Endothelial cell of umbilical vein (primary cell): ENCODE data around the gene CAPN2. TPM values are rescaled to one million over a fixed set of nuclear protein-coding genes. Genes with fewer than 3 reads are reported as not detected.

Experiments
- BruUV-seq: library from RNA; stranded (reverse); fragments of 400-500 nt; replicated peaks from 2 replicates; lab custom pipeline; 2021; lab: Mats Ljungman, UMichigan
- CTCF ChIA-PET: fragments of 300-600, 350-600 bp; sonication (Branson Sonifier 250); formaldehyde crosslinking; loops from one replicate; lab custom pipeline; 2021; ENCODE audit warnings: antibody characterized with exemption, inconsistent platforms; lab: Charles Lee
- POLR2A ChIA-PET: fragments of 300-600, 350-600 bp; sonication (Branson Sonifier 250); formaldehyde crosslinking; loops from one replicate; lab custom pipeline; 2021; ENCODE audit warnings: antibody characterized with exemption, inconsistent platforms; lab: Charles Lee
- DNase-seq: peaks from one replicate; pipeline ENCODE4 v3.0.0-alpha.2; 2011; ENCODE audit warnings: low read depth, low spot score
- FAIRE-seq: peaks from 2 replicates; lab custom pipeline; 2011; peaks lifted over from hg19 to GRCh38; lab: Jason Lieb, UNC
- H2AFZ ChIP-seq: 2 replicates; pipeline ENCODE4 v1.6.0; 2012; ENCODE audit warnings: low read depth, low read length, control low read depth, inconsistent platforms
- H3K27ac ChIP-seq: 2 replicates; pipeline ENCODE4 v1.5.1; 2011; ENCODE audit warnings: low read depth, mild to moderate bottlenecking, control low read depth, low read length, moderate library complexity; ENCODE audit not compliant: insufficient read depth
- H3K27me3 ChIP-seq, 2 experiments: 2 replicates each; pipeline versions ENCODE4 v1.6.0 to v1.6.1; 2011; ENCODE audit warnings: low read length in 2 of 2, mixed read lengths in 1 of 2; ENCODE audit not compliant: control insufficient read depth in 2 of 2, insufficient read depth in 2 of 2
- H3K36me3 ChIP-seq, 2 experiments: 2 replicates in 1 of 2; 3 replicates in 1 of 2; pipeline ENCODE4 v1.5.1; 2011; ENCODE audit warnings: low read length in 2 of 2, mild to moderate bottlenecking in 1 of 2, moderate library complexity in 1 of 2; ENCODE audit not compliant: control insufficient read depth in 2 of 2, insufficient read depth in 2 of 2; ENCODE audit errors: extremely low read depth in 1 of 2
- H3K4me1 ChIP-seq: 3 replicates; pipeline ENCODE4 v1.5.1; 2011; ENCODE audit warnings: mild to moderate bottlenecking, low read length; ENCODE audit not compliant: control insufficient read depth, insufficient read depth; ENCODE audit errors: extremely low read depth
- H3K4me2 ChIP-seq: 2 replicates; pipeline ENCODE4 v1.6.1; 2011; ENCODE audit warnings: low read length, control low read depth, mixed read lengths; ENCODE audit not compliant: insufficient read depth
- H3K4me3 ChIP-seq, 3 experiments: fragments of 200-600 bp in 1 of 3; sonication (generic), shearing (Covaris generic) in 1 of 3; replicated peaks in 1 of 3; 2 replicates each; pipeline ENCODE4 v1.5.1; 2011 to 2016; ENCODE audit warnings: control low read depth in 3 of 3, low read length in 3 of 3, mild to moderate bottlenecking in 2 of 3, inconsistent platforms in 1 of 3, low read depth in 1 of 3, moderate library complexity in 1 of 3; ENCODE audit not compliant: insufficient read depth in 1 of 3
- H3K79me2 ChIP-seq: 2 replicates; pipeline ENCODE4 v1.6.0; 2012; ENCODE audit warnings: low read length, inconsistent platforms; ENCODE audit not compliant: control insufficient read depth, insufficient read depth
- H3K9ac ChIP-seq: replicated peaks from 2 replicates; pipeline ENCODE3; 2011; ENCODE audit warnings: low read length, control low read depth; ENCODE audit not compliant: insufficient read depth; ENCODE audit errors: extremely low read depth
- H3K9me1 ChIP-seq: replicated peaks from 3 replicates; pipeline ENCODE4 v1.6.0; 2011; ENCODE audit warnings: mild to moderate bottlenecking, low read length; ENCODE audit not compliant: control insufficient read depth, insufficient read depth; ENCODE audit errors: extremely low read depth
- H3K9me3 ChIP-seq: replicated peaks from 2 replicates; pipeline ENCODE4 v1.5.1; 2012; ENCODE audit warnings: low read length, inconsistent platforms; ENCODE audit not compliant: control insufficient read depth, insufficient read depth
- H4K20me1 ChIP-seq: replicated peaks from 2 replicates; pipeline ENCODE3; 2011; ENCODE audit warnings: mild to moderate bottlenecking, low read length; ENCODE audit not compliant: control insufficient read depth, insufficient read depth; ENCODE audit errors: extremely low read depth
- CTCF ChIP-seq, 2 donors: IDR thresholded peaks; 1 replicate in 1 of 2; 2 replicates in 1 of 2; pipeline ENCODE4 v1.5.1; 2011; ENCODE audit warnings: low read length in 2 of 2, mild to moderate bottlenecking in 2 of 2, moderate library complexity in 2 of 2, control low read depth in 1 of 2, inconsistent platforms in 1 of 2, low read depth in 1 of 2; ENCODE audit not compliant: insufficient read depth in 1 of 2; ENCODE audit errors: extremely low read depth in 1 of 2
- EZH2 ChIP-seq: IDR thresholded peaks from 2 replicates; pipeline ENCODE4 v1.6.1; 2012; ENCODE audit warnings: borderline replicate concordance, low read depth, mild to moderate bottlenecking, moderate library complexity, low read length, inconsistent platforms; ENCODE audit not compliant: severe bottlenecking
- FOS ChIP-seq: IDR thresholded peaks from 2 replicates; pipeline ENCODE4 v1.6.1; 2011; ENCODE audit warnings: mild to moderate bottlenecking, low read length, moderate library complexity, borderline replicate concordance; ENCODE audit not compliant: insufficient read depth
- GATA2 ChIP-seq: IDR thresholded peaks from 2 replicates; pipeline ENCODE4 v1.7.0; 2011; ENCODE audit warnings: low read depth, mild to moderate bottlenecking, moderate library complexity, mixed read lengths, low read length; ENCODE audit not compliant: insufficient read length, insufficient read depth
- JUN ChIP-seq: IDR thresholded peaks from 2 replicates; pipeline ENCODE4 v1.6.1; 2011; ENCODE audit warnings: borderline replicate concordance, low read depth; ENCODE audit not compliant: insufficient read length, insufficient read depth
- MAX ChIP-seq: IDR thresholded peaks from 2 replicates; pipeline ENCODE4 v1.6.1; 2011; ENCODE audit not compliant: insufficient read depth, insufficient read length
- MYC ChIP-seq: IDR thresholded peaks from one replicate; pipeline ENCODE4 v1.6.1; 2011; ENCODE audit warnings: mild to moderate bottlenecking, low read depth, low read length
- POLR2A ChIP-seq: IDR thresholded peaks from 2 replicates; pipeline ENCODE4 v1.6.1; 2012; ENCODE audit warnings: low read depth, mild to moderate bottlenecking, control low read depth, low read length
- POLR2AphosphoS5 ChIP-seq: IDR thresholded peaks from 2 replicates; pipeline ENCODE4 v1.6.1; 2012; ENCODE audit warnings: low read depth, mild to moderate bottlenecking, control low read depth, low read length, moderate library complexity; ENCODE audit not compliant: insufficient read depth
- dilution Hi-C: fragments of 300-500 bp; cut with MboI; formaldehyde crosslinking; loops from one replicate; pipeline ENCODE4 v1.15.0; 2019; ENCODE audit warnings: low sequenced_read_pairs; ENCODE audit not compliant: extremely low pct_ligation_motif_present
- intact Hi-C: fragments of 100-400 bp; cut with micrococcal nuclease; formaldehyde crosslinking; loops from one replicate; pipeline ENCODE4 v1.10.0; 2022
- polyA plus RNA-seq, 4 experiments: library from polyadenylated mRNA; depleted of rRNA in 3 of 4; stranded (reverse) in 3 of 4; unstranded in 1 of 4; fragments of >200 nt; gene quantifications; 2 replicates each; pipeline versions ENCODE4 v1.2.1 to v1.2.3, GENCODE V29; 2011 to 2012; ENCODE audit warnings: missing spikeins in 1 of 4
- total RNA-seq: library from RNA; stranded (reverse); gene quantifications from 2 replicates; pipeline ENCODE4 v1.2.3, GENCODE V29; 2021

Gene CAPN2
- total and polyA plus RNA-seq, 2 donors (not counting 3 experiments of a cell fraction or from before 2014, with no cell fraction given), result 110 to 420 TPM

GRCh38 chr1:223731133-223731770 is 18.9 kb downstream of the CAPN2 start:
- intact Hi-C loops, result loop anchor here (2.0 kb wide), 2 partner anchors 16 to 18 kb away; no protein-coding TSS in a partner anchor
- dilution Hi-C loops, result no loop called here
- FAIRE-seq (peak; percentile 99), DNase-seq (peak; percentile 81)
- Histone ChIP-seq H3K4me3 (peak overlapping the region in 1 of 3 experiments; percentile 15), H3K27ac (peak overlapping the region; percentile 96), H3K9ac (peak overlapping the region; percentile 79), H3K27me3 (no peaks in the 10 kb centered on the region), H3K36me3 (peaks cover 11% of the 10 kb centered on the region in 2 experiments), H4K20me1 (no peaks in the 10 kb centered on the region), H3K4me2 (peak overlapping the region; percentile 66), H3K4me1 (peaks cover 61% of the 10 kb centered on the region), H3K79me2 (peaks cover 90% of the 10 kb centered on the region), H3K9me1 (no peaks in the 10 kb centered on the region), H2AFZ (no peak overlapping the region), H3K9me3 (no peaks in the 10 kb centered on the region)
- ChIA-PET CTCF (interaction anchor here (1.0 to 8.2 kb wide), 11 partner anchors 9 to 726 kb away, joined by 3 to 68 read pairs (median 6); partner anchors contain the start of gene CAPN2), POLR2A (interaction anchor here (1.0 to 1.4 kb wide), 2 partner anchors 11 to 41 kb away, joined by 4 to 8 read pairs; no protein-coding TSS in a partner anchor)
- TSS peak; percentile 13 for BruUV-seq
- peak; percentile 91 for TF ChIP-seq FOS
- no peak for TF ChIP-seq EZH2
- no peak for TF ChIP-seq GATA2
- peak; percentile 67 for TF ChIP-seq POLR2A
- TF ChIP-seq CTCF (IDR thresholded peaks at IDR 0.05; ENCODE audit: extremely low read depth in 1 of 2, insufficient read depth in 1 of 2, low read depth in 1 of 2, low read length in 2 of 2), result no peak
- peak; percentile 17 for TF ChIP-seq JUN
- no peak for TF ChIP-seq MYC
- TF ChIP-seq MAX, result no peak
- TF ChIP-seq POLR2AphosphoS5, result peak; percentile 84
